Tibial nerve (tissue), 4 donors: ENCODE measurements around the gene SEC31A.

Experiments
- EP300 ChIP-seq, 2 donors: sonication (generic); formaldehyde crosslinking; IDR thresholded peaks; one replicate each; pipeline ENCODE4 v1.6.1; 2017; ENCODE audit warnings: antibody characterized with exemption in 2 of 2, mild to moderate bottlenecking in 1 of 2
- POLR2A ChIP-seq, 2 donors: fragments of 450-650 bp; IDR thresholded peaks; one replicate each; pipeline ENCODE4 v1.6.1; 2017; ENCODE audit warnings: antibody characterized with exemption in 2 of 2, mild to moderate bottlenecking in 2 of 2, moderate library complexity in 2 of 2
- TF ChIP-seq, protein P1 (sequence below), 5 experiments: fragments of 200-600 bp in 3 of 5; fragments of 450-650 bp in 2 of 5; sonication (generic) in 3 of 5; IDR thresholded peaks; one replicate each; pipeline ENCODE4 v1.5.1; 2016 to 2019; ENCODE audit warnings: antibody characterized with exemption in 5 of 5, mild to moderate bottlenecking in 3 of 5, moderate library complexity in 2 of 5

DNA sequence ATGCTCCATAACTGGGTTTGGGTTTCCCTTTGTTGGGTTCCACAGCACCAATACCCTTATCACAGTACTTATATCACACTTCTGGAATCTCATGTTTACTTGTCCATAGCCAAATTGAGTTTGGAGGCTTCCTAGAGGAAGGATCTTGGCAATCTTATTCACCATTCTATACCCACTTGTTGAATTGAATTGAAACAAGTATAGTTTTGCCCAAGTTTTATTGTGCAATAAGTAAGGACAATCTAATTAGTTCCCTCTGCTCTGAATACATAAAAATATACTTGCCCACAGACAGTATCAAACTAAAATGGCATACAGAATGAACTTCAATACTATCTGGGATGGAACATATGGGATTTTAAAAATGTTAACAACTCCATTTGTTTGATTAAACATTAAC, 40.3 kb downstream of the SEC31A start:
- TF ChIP-seq, protein P1, sequence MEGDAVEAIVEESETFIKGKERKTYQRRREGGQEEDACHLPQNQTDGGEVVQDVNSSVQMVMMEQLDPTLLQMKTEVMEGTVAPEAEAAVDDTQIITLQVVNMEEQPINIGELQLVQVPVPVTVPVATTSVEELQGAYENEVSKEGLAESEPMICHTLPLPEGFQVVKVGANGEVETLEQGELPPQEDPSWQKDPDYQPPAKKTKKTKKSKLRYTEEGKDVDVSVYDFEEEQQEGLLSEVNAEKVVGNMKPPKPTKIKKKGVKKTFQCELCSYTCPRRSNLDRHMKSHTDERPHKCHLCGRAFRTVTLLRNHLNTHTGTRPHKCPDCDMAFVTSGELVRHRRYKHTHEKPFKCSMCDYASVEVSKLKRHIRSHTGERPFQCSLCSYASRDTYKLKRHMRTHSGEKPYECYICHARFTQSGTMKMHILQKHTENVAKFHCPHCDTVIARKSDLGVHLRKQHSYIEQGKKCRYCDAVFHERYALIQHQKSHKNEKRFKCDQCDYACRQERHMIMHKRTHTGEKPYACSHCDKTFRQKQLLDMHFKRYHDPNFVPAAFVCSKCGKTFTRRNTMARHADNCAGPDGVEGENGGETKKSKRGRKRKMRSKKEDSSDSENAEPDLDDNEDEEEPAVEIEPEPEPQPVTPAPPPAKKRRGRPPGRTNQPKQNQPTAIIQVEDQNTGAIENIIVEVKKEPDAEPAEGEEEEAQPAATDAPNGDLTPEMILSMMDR (IDR thresholded peaks at IDR 0.05) = no peak
- no peak for TF ChIP-seq POLR2A (IDR thresholded peaks at IDR 0.05)
- TF ChIP-seq EP300 (IDR thresholded peaks at IDR 0.05) = no peak
